Neuronal stem cell (in vitro differentiated cells): Measurements from ENCODE around the gene ECEL1.

Experiments used
- DNase-seq: peaks from one replicate; pipeline ENCODE4 v3.0.0-alpha.2; 2013; ENCODE audit warnings: low spot score
- H2AFZ ChIP-seq: one replicate; pipeline ENCODE4 v1.6.1; 2013; ENCODE audit warnings: mild to moderate bottlenecking, low read length, inconsistent platforms
- H2AK5ac ChIP-seq: 2 replicates; pipeline ENCODE4 v1.6.1; 2013; ENCODE audit warnings: low read depth, mild to moderate bottlenecking, inconsistent platforms, low read length, moderate library complexity, mixed read lengths
- H2BK120ac ChIP-seq: 2 replicates; pipeline ENCODE4 v1.6.1; 2013; ENCODE audit warnings: low read depth, mild to moderate bottlenecking, inconsistent platforms, low read length, moderate library complexity, mixed read lengths
- H2BK12ac ChIP-seq: one replicate; pipeline ENCODE4 v1.6.1; 2013; ENCODE audit warnings: low read length, inconsistent platforms
- H2BK15ac ChIP-seq: 2 replicates; pipeline ENCODE4 v1.6.1; 2013; ENCODE audit warnings: mild to moderate bottlenecking, low read length, inconsistent platforms, mixed read lengths
- H2BK5ac ChIP-seq: one replicate; pipeline ENCODE4 v1.6.1; 2013; ENCODE audit warnings: inconsistent platforms, mild to moderate bottlenecking, low read length, moderate library complexity
- H3K14ac ChIP-seq: one replicate; pipeline ENCODE4 v1.6.1; 2013; ENCODE audit warnings: low read length, inconsistent platforms
- H3K18ac ChIP-seq: 2 replicates; pipeline ENCODE4 v1.6.1; 2013; ENCODE audit warnings: low read length, inconsistent platforms
- H3K23ac ChIP-seq: 2 replicates; pipeline ENCODE4 v1.6.1; 2013; ENCODE audit warnings: low read depth, mild to moderate bottlenecking, mixed read lengths, low read length, inconsistent platforms; ENCODE audit not compliant: poor library complexity
- H3K27ac ChIP-seq: replicated peaks from 3 replicates; pipeline ENCODE4 v1.5.1; 2013; ENCODE audit warnings: low read length, inconsistent platforms
- H3K27me3 ChIP-seq, 3 experiments: 2 replicates each; pipeline ENCODE4 v1.6.1; 2013; ENCODE audit warnings: low read length in 3 of 3, mild to moderate bottlenecking in 2 of 3, inconsistent platforms in 1 of 3, low read depth in 1 of 3, mixed read lengths in 1 of 3, moderate library complexity in 1 of 3; ENCODE audit not compliant: control insufficient read depth in 3 of 3, insufficient read depth in 3 of 3
- H3K36me3 ChIP-seq, 2 donors: replicated peaks in 1 of 2; 2 replicates each; pipeline ENCODE4 v1.6.1; 2013; ENCODE audit warnings: low read length in 2 of 2; ENCODE audit not compliant: control insufficient read depth in 2 of 2, insufficient read depth in 2 of 2
- H3K4ac ChIP-seq: 2 replicates; pipeline ENCODE4 v1.6.1; 2013; ENCODE audit warnings: inconsistent platforms, mild to moderate bottlenecking, low read length, moderate library complexity
- H3K4me1 ChIP-seq, 2 donors: 1 replicate in 1 of 2; 2 replicates in 1 of 2; pipeline ENCODE4 v1.6.1; 2013; ENCODE audit warnings: low read length in 2 of 2, low read depth in 1 of 2; ENCODE audit not compliant: control insufficient read depth in 2 of 2, insufficient read depth in 1 of 2
- H3K4me2 ChIP-seq: one replicate; pipeline ENCODE4 v1.6.1; 2013; ENCODE audit warnings: mild to moderate bottlenecking, low read length, inconsistent platforms; ENCODE audit not compliant: insufficient read depth, poor library complexity, severe bottlenecking
- H3K4me3 ChIP-seq, 2 donors: 2 replicates each; pipeline ENCODE4 v1.5.1; 2013; ENCODE audit warnings: low read length in 2 of 2, mild to moderate bottlenecking in 2 of 2, inconsistent platforms in 1 of 2, moderate library complexity in 1 of 2
- H3K79me1 ChIP-seq: one replicate; pipeline ENCODE4 v1.6.1; 2013; ENCODE audit warnings: low read depth, mild to moderate bottlenecking, inconsistent platforms, low read length, moderate library complexity
- H3K9ac ChIP-seq: one replicate; pipeline ENCODE4 v1.6.1; 2013; ENCODE audit warnings: mild to moderate bottlenecking, low read depth, low read length, inconsistent platforms; ENCODE audit not compliant: poor library complexity
- H3K9me3 ChIP-seq, 2 donors: replicated peaks in 1 of 2; 2 replicates each; pipeline versions ENCODE3 to v1.6.1; 2013; ENCODE audit warnings: low read length in 2 of 2, mild to moderate bottlenecking in 2 of 2, inconsistent platforms in 1 of 2, low read depth in 1 of 2, mixed read lengths in 1 of 2, moderate library complexity in 1 of 2; ENCODE audit not compliant: control insufficient read depth in 2 of 2, insufficient read depth in 1 of 2
- H4K8ac ChIP-seq: one replicate; pipeline ENCODE4 v1.6.1; 2013; ENCODE audit warnings: low read depth, mild to moderate bottlenecking, inconsistent platforms, low read length, moderate library complexity
- H4K91ac ChIP-seq: one replicate; pipeline ENCODE4 v1.6.1; 2013; ENCODE audit warnings: low read length, low read depth, mild to moderate bottlenecking, inconsistent platforms; ENCODE audit not compliant: poor library complexity
- WGBS, 2 donors: extraction: QIAGEN DNeasy Blood & Tissue Kit; methylation state at CpG; one replicate each; pipeline ENCODE4 v1.1.7; 2013; ENCODE audit warnings: missing lambda C conversion rate in 2 of 2, mixed read lengths in 1 of 2; ENCODE audit not compliant: insufficient read length in 2 of 2, insufficient replicate concordance in 1 of 2; ENCODE audit errors: extremely low coverage in 2 of 2; 5-methylcytosine and 5-hydroxymethylcytosine counted together

Gene ECEL1

DNA sequence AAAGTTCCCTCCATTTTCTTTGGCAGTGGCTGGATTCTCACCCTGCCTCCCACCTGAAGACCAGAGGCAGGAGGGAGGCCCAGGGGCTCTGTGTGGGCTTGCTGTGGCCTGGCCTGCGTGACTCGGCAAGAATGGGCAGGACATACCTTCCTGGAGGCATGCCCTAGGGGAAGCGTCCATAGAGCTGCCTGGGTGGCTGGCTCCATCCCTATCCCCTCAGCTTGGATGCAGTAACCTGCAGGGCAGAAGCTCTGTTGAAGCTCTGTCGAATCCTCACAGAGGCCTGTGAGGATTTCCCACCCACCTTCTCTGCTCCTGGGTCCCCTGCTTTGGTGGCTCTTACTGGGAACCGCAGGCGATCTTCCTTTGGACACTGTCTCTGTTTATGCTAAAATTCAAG lies 31.2 kb upstream of the ECEL1 start:
- Histone ChIP-seq H4K8ac (no peak overlapping the region), H4K91ac (no peak overlapping the region), H2AK5ac (no peak overlapping the region), H3K23ac (no peak overlapping the region), H3K4ac (no peak overlapping the region), H3K4me1 (peaks cover 3 to 5% of the 10 kb centered on the region in 2 donors), H3K14ac (no peak overlapping the region), H2AFZ (no peak overlapping the region), H3K9me3 (no peaks in the 10 kb centered on the region), H2BK5ac (no peak overlapping the region), H3K36me3 (no peaks in the 10 kb centered on the region), H2BK15ac (no peak overlapping the region), H3K79me1 (peaks cover 2% of the 10 kb centered on the region), H3K18ac (no peak overlapping the region), H3K27me3 (peaks cover 16 to 90% (median 30%) of the 10 kb centered on the region in 3 experiments), H3K4me2 (no peak overlapping the region), H2BK120ac (no peak overlapping the region), H3K27ac (no peak overlapping the region), H3K9ac (no peak overlapping the region), H3K4me3 (no peak overlapping the region), H2BK12ac (no peak overlapping the region)
- WGBS, 2 donors: no CpG with 5 or more reads among the region's 6 CpGs
- DNase-seq: no peak

DNA sequence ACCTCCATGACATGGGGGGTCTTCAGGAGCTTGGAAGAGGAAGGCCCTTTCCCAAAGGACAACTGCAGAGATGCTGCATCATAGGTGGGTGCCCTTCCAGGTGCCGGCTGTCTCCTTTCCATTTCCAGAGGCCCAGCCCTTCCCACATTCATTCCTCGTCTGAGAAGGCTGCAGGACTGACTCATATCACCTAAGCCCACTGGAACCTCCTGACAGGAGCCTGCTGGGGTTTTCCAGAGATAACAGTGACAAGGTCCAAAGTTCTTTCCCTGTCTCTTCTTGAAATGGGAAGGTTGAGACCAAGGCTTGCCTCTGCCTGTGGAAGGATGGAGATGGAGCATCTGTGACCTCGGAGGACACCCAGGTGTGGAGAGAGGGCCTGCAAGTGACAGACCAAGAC lies 28.9 kb upstream of the ECEL1 start:
- Histone ChIP-seq H2AFZ (no peak overlapping the region), H3K9me3 (no peaks in the 10 kb centered on the region), H3K14ac (no peak overlapping the region), H4K91ac (no peak overlapping the region), H3K4ac (no peak overlapping the region), H2BK120ac (no peak overlapping the region), H3K23ac (no peak overlapping the region), H2AK5ac (no peak overlapping the region), H2BK5ac (no peak overlapping the region), H3K27me3 (peaks cover 0 to 88% (median 8%) of the 10 kb centered on the region in 3 experiments), H4K8ac (no peak overlapping the region), H3K4me1 (peaks cover 0 to 3% of the 10 kb centered on the region in 2 donors), H3K27ac (no peak overlapping the region), H3K79me1 (peaks cover 3% of the 10 kb centered on the region), H3K9ac (no peak overlapping the region), H3K4me3 (no peak overlapping the region), H2BK12ac (no peak overlapping the region), H3K36me3 (no peaks in the 10 kb centered on the region), H3K4me2 (no peak overlapping the region), H2BK15ac (peak overlapping the region; percentile 44), H3K18ac (no peak overlapping the region)
- no peak for DNase-seq
- no CpG with 5 or more reads among the region's 3 CpGs for WGBS, 2 donors

- WGBS, 2 donors: no CpG with 5 or more reads among the region's 7 CpGs
- no peak overlapping the region for H2BK15ac ChIP-seq
- no peak overlapping the region for H3K14ac ChIP-seq
- H2BK120ac ChIP-seq: no peak overlapping the region
- no peak overlapping the region for H2AK5ac ChIP-seq
- no peak overlapping the region for H3K23ac ChIP-seq
- H3K79me1 ChIP-seq: peaks cover 3% of the 10 kb centered on the region
- H3K4me1 ChIP-seq: peaks cover 0 to 3% of the 10 kb centered on the region in 2 donors
- H3K4me3 ChIP-seq: no peak overlapping the region
- no peak overlapping the region for H3K18ac ChIP-seq
- H3K9me3 ChIP-seq: no peaks in the 10 kb centered on the region
- DNase-seq: no peak
- no peak overlapping the region for H3K4ac ChIP-seq
- H4K91ac ChIP-seq: no peak overlapping the region
- H3K27ac ChIP-seq: no peak overlapping the region
- no peak overlapping the region for H2BK5ac ChIP-seq
- no peaks in the 10 kb centered on the region for H3K36me3 ChIP-seq
- no peak overlapping the region for H2BK12ac ChIP-seq
- no peak overlapping the region for H3K9ac ChIP-seq
- H3K27me3 ChIP-seq: peaks cover 0 to 82% (median under 1%) of the 10 kb centered on the region in 3 experiments
- H4K8ac ChIP-seq: no peak overlapping the region
- no peak overlapping the region for H2AFZ ChIP-seq
- no peak overlapping the region for H3K4me2 ChIP-seq
Observed at GRCh38 chr2:232515639-232516038, 28.0 kb upstream of the ECEL1 start.

DNA sequence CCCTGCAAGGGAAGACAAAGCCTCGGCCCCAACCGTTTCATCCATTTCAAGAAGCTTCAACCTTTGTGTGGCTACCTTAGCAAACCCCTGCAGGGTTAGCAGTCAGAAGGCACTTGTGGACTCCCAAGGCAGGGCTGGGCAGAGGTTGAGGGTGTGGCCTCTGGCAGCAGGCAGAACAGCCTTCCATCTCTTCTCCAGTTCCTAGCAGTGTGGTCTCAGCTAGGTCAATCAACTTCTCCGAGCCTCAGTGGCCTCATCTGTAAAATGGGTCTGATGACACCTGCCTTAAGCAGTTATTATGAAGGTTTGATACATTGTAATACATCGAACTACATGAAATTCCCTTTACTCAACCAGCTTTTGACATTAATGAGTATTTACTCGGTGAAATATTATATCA lies 25.7 kb upstream of the ECEL1 start:
- no peak overlapping the region for H2BK12ac ChIP-seq
- no peak overlapping the region for H2BK15ac ChIP-seq
- peaks cover 0 to 71% (median 0%) of the 10 kb centered on the region in 3 experiments for H3K27me3 ChIP-seq
- no peak overlapping the region for H4K91ac ChIP-seq
- no peak for DNase-seq
- no peak overlapping the region for H3K23ac ChIP-seq
- H2BK120ac ChIP-seq: no peak overlapping the region
- H3K4ac ChIP-seq: no peak overlapping the region
- H3K18ac ChIP-seq: no peak overlapping the region
- H3K4me1 ChIP-seq: no peaks in the 10 kb centered on the region
- H3K27ac ChIP-seq: no peak overlapping the region
- H3K4me2 ChIP-seq: no peak overlapping the region
- no peaks in the 10 kb centered on the region for H3K9me3 ChIP-seq
- no peak overlapping the region for H3K14ac ChIP-seq
- peaks cover 3% of the 10 kb centered on the region for H3K79me1 ChIP-seq
- no peak overlapping the region for H3K9ac ChIP-seq
- H4K8ac ChIP-seq: no peak overlapping the region
- H2AK5ac ChIP-seq: no peak overlapping the region
- H2AFZ ChIP-seq: no peak overlapping the region
- no peak overlapping the region for H3K4me3 ChIP-seq
- WGBS, 2 donors: no CpG with 5 or more reads among the region's 5 CpGs
- peak overlapping the region; percentile 39 for H2BK5ac ChIP-seq
- no peaks in the 10 kb centered on the region for H3K36me3 ChIP-seq
